GM06990 (cell line): ENCODE measurements around the gene MAP7D2.

Experiments used
- DNase-seq: peaks from one replicate; pipeline ENCODE4 v3.0.0-alpha.2; 2011; ENCODE audit not compliant: insufficient read length; ENCODE audit errors: extremely low read depth
- H3K27me3 ChIP-seq: replicated peaks from 2 replicates; pipeline ENCODE4 v1.6.0; 2011; ENCODE audit warnings: low read length; ENCODE audit not compliant: control insufficient read depth, insufficient read depth
- H3K36me3 ChIP-seq: 2 replicates; pipeline ENCODE4 v1.5.1; 2011; ENCODE audit warnings: low read length; ENCODE audit not compliant: control insufficient read depth, insufficient read depth
- H3K4me3 ChIP-seq: replicated peaks from 2 replicates; pipeline ENCODE4 v1.5.1; 2011; ENCODE audit warnings: low read depth, mild to moderate bottlenecking, control low read depth, low read length
- TF ChIP-seq, protein P1 (sequence below): IDR thresholded peaks from 2 replicates; pipeline ENCODE4 v1.5.1; 2011; ENCODE audit warnings: low read length, control low read depth, mild to moderate bottlenecking, inconsistent platforms; ENCODE audit not compliant: insufficient read depth, poor library complexity, severe bottlenecking

The MAP7D2 gene

DNA sequence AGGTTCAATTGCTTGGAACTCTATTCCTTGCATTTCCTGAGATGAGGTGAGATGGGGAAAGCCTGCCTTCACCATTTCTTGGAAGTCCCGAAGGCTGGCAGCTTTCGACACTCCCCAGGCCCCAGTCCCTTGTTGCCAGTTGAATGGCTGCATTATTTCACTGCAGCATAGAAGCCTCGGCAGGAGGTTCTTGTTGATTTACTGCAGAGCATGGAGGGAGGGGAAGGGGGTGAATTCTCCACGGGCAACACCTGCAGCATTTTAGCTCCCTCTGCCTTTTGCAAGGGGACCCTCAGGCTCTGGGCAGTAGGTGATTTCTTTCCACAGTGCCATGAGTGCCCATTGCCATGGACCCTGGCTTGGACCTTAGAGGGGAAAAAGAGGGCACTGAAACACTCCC is 115.1 kb downstream of the MAP7D2 start:
- Histone ChIP-seq H3K27me3 (no peaks in the 10 kb centered on the region), H3K4me3 (no peak overlapping the region), H3K36me3 (no peaks in the 10 kb centered on the region)
- DNase-seq, result no peak
- TF ChIP-seq, protein P1, sequence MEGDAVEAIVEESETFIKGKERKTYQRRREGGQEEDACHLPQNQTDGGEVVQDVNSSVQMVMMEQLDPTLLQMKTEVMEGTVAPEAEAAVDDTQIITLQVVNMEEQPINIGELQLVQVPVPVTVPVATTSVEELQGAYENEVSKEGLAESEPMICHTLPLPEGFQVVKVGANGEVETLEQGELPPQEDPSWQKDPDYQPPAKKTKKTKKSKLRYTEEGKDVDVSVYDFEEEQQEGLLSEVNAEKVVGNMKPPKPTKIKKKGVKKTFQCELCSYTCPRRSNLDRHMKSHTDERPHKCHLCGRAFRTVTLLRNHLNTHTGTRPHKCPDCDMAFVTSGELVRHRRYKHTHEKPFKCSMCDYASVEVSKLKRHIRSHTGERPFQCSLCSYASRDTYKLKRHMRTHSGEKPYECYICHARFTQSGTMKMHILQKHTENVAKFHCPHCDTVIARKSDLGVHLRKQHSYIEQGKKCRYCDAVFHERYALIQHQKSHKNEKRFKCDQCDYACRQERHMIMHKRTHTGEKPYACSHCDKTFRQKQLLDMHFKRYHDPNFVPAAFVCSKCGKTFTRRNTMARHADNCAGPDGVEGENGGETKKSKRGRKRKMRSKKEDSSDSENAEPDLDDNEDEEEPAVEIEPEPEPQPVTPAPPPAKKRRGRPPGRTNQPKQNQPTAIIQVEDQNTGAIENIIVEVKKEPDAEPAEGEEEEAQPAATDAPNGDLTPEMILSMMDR, result no peak

DNA sequence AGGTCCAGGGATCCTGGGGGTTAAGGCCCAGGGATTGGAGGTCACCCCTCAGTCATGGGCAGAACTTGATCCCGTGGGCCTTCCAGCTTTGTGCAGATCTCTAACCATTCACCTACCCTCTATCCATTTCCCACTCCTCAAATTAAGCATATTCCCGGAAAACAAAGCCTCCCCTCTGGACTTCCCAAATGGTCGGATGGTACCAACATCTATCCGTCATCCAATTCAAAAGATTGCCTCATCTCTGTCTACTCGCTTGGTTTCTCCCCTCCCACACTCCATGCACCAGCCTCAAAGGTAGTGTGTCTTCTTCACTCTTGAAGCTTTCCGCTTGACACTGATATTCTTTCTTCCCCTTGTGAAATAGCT is 125.4 kb downstream of the MAP7D2 start:
- H3K27me3 ChIP-seq, result no peaks in the 10 kb centered on the region
- H3K4me3 ChIP-seq, result peak overlapping the region; percentile 29; the same call in 1 of the 2 replicates
- TF ChIP-seq, protein P1, result no peak
- no peak for DNase-seq
- no peaks in the 10 kb centered on the region for H3K36me3 ChIP-seq

DNA sequence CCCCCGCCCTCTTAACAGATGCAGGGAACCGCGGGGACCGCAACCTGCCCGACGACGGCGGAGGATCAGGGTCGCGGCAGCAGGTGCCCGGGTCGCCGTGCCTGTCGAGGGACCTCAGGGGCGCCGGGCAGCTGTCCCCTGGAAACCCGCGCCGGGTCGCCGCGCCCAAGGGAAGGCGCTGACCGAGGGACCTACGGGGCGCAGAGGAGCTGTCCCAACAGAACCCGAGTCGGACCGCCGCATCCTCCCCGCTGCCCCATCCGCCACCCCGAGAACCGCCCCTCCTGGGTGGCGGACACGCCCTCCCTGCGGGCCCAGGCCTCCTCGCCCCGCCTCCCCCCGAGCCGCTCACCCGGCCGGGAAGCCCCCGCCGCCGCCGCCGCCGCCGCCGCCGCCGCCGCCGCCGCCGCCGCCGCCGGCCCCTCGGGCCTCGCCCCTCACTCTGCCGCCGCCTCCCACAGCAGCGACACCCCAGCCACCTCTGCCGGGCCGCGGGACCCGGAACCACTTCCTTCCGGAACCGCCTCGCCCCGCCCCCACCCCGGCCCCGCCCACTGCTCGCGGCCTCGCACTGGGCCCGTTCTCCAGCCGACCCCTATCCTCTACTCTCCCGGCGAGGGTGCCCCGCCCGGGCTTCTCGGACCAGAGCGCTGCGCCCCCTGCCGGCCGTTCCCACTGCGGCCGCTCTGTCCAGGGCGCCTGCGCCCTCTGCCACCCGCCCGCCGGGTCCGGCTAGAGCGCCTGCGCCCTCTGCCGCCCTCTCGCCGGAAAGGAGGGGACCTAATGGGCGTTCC is 126.0 kb downstream of the MAP7D2 start, which contains the start of gene BCLAF3:
Gene BCLAF3 (minus strand): TSS at position 506 of the 794 bp plus-strand sequence. CDS start 20,797 bp downstream, outside the sequence.
- TF ChIP-seq, protein P1, result peak; percentile 50
- H3K27me3 ChIP-seq, result no peaks in the 10 kb centered on the region
- H3K4me3 ChIP-seq, result peak within 1 kb of the TSS; percentile 75
- peak; percentile 90 for DNase-seq
- H3K36me3 ChIP-seq, result no peaks in the 10 kb centered on the region

DNA sequence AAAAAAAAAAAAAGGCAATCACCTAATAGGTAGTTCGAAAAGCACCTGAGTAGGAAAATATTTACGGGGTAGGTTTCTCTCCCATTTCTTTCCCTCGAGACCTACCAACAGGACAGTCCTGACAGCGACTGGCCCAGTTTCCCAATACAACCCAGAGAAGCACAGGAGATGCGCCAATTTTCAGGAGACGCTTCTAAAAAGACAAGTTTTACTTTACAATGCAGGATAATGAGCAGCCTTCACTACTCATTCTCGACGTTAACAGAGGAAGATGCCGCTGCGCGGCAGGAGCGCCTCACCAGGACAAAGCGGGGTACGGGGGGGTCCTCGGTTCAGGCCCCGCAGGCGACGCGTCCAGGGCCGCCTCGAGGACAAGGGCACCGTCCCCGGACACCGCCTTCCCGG is 126.6 kb downstream of the MAP7D2 start:
- no peaks in the 10 kb centered on the region for H3K27me3 ChIP-seq
- H3K36me3 ChIP-seq, result no peaks in the 10 kb centered on the region
- no peak for DNase-seq
- peak overlapping the region; percentile 75 for H3K4me3 ChIP-seq
- TF ChIP-seq, protein P1, result no peak

DNA sequence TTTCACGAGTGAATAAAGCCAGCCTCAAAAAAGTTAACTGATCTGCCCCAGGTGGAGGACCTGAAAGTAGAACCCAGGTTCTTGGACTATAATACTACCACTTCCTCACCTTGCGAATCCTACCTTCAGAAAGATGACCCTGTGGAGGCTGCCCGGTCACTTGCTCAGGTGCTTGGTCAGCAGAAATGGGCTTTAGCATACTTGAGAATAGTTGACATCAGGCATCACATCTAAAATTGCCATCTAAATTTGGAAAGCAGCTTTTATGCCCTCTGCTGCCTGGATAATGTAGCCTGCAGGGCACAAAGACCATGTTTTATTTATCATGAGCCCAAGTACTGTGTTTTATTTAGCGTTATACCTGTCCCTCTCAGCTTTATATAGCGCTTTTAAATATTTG is 128.9 kb downstream of the MAP7D2 start:
- TF ChIP-seq, protein P1, result no peak
- no peak for DNase-seq

More for the DNA sequence above, 128.9 kb downstream of the MAP7D2 start:
- no peak overlapping the region for H3K4me3 ChIP-seq
- no peaks in the 10 kb centered on the region for H3K36me3 ChIP-seq
- no peaks in the 10 kb centered on the region for H3K27me3 ChIP-seq
